ENCODE data around the gene MAP2K7.

Gene MAP2K7

DNA sequence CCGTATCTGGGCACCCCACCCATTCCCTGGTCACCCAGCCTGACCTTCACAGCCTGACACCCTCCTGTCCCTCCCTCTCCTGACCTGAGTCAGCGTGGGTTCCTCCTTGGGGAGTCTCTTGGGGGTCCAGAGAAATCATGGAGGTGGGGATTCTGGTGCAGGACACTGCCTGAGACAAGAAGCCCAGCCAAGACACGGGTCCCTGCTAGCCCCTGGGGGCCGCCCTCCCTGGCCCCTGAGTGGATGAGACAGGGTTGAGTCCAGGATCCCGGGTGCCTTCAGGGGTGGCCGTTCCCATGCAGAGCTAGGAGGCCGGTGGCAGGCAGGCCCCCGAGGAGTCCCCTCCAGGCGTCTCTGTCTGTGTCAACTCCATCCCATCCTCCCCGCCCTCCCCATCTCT lies 1.6 kb downstream of the MAP2K7 start:
- TF ChIP-seq CTCF (IDR thresholded peaks at IDR 0.05): no peak

- no peak for TF ChIP-seq CTCF (IDR thresholded peaks at IDR 0.05)
These were observed 2.2 kb downstream of the MAP2K7 start for GRCh38 chr19:7905859-7906258.

GRCh38 chr19:7907122-7907521 lies 3.4 kb downstream of the MAP2K7 start:
- no peak for TF ChIP-seq CTCF (IDR thresholded peaks at IDR 0.05)

DNA sequence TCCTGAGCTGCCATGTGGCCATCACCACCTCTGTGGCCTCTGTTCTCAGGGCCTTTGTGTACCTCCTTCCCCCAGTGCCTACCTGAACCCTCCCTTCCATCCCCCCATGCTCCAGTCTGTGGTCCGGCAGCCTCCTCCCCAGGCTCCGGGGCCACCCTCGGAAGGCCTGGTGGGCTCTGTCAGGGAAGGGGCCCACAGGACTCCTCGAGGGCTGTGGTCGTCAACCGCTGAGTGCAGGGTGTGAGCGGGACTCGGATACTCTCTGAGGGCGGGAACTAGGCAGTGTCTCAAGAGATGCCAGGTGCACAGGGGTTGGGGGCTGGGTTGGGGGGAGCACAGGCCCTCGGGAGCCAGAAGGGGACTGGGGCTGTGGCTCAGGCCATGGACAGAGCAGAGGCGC lies 3.9 kb downstream of the MAP2K7 start:
- TF ChIP-seq CTCF (IDR thresholded peaks at IDR 0.05): no peak

- no peak for TF ChIP-seq CTCF (IDR thresholded peaks at IDR 0.05)
These were observed 4.5 kb downstream of the MAP2K7 start for GRCh38 chr19:7908078-7908699.

DNA sequence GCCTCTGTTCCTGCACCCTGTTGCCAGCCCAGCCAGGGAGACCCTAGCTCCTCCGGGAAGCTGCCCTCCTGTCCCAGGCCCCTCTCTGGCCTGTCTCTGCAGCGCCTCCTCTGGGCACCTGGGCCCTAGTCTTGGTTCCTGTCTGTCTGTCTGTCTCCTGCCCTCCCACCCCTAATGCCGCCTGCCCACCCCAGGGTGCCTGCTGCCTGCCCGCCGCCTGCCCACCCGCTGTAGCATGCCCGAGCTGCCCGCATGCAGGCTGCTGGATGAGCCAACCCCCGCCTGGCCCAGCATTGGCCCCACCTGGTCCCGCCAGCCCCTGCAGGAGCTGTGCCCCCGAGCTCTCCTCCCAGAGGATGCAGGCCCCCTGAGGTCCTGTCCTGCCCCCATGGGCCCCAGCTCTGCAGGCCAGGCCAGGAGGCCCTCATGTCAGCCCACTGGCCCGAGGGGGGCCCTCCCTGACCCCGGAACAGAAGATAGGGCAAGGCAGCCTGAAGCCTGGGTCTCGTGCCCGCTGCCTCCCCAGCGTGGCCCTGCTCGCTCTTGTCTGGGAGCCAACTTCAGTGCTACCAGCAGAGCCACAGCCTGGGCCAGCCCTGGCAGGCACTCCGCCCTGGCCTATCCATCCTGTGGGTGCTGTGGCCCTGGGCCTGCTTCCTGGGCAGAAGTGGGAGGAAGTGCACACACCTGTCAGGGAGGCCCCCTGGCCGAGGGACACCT lies 5.2 kb downstream of the MAP2K7 start:
- TF ChIP-seq CTCF (IDR thresholded peaks at IDR 0.05): no peak

DNA sequence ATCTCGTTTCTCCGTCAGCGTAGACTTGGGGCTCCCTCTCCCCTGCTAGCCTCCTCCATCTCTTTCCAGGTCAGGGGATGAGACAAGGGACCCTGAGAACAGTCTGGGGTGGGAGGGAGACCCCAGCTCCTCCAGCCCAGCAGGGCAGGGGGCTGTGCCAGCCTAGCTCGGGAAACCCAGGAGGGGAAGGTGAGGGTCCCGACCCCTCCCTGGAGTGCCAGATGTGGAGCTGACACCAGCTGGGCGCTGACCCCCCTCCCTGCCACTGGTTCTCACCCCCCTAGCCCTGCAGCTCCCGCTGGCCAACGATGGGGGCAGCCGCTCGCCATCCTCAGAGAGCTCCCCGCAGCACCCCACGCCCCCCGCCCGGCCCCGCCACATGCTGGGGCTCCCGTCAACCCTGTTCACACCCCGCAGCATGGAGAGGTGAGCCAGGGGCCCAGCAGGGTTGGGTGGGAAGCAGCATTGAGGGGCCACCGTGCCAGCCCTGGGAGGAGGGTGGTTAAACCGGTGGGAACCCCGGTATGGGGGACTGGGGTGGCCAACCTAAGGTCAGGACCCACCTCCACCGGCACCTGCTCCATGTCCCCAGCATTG lies 5.9 kb downstream of the MAP2K7 start:
- no peak for TF ChIP-seq CTCF (IDR thresholded peaks at IDR 0.05)

Measured in LNCAP (cell line).